PFSK-1 (cell line): ENCODE results near the gene ADIRF.

Experiments
- POLR2AphosphoS5 ChIP-seq: IDR thresholded peaks from 2 replicates; pipeline ENCODE4 v1.6.1; 2012; ENCODE audit warnings: low read depth, mild to moderate bottlenecking, control low read depth, low read length, moderate library complexity
- SIN3A ChIP-seq: IDR thresholded peaks from 2 replicates; pipeline ENCODE4 v1.6.1; 2012; ENCODE audit warnings: mild to moderate bottlenecking, low read length, moderate library complexity, borderline replicate concordance; ENCODE audit not compliant: insufficient read depth
- TAF1 ChIP-seq: IDR thresholded peaks from 2 replicates; pipeline ENCODE4 v1.6.1; 2012; ENCODE audit warnings: low read length, control low read depth, borderline replicate concordance; ENCODE audit not compliant: insufficient read depth
- TF ChIP-seq, protein P1 (sequence below), 2 experiments: IDR thresholded peaks; 2 replicates each; pipeline versions ENCODE4 v1.6.1 to v1.8.0; 2011 to 2012; ENCODE audit warnings: low read depth in 2 of 2, low read length in 2 of 2, control low read depth in 1 of 2, inconsistent platforms in 1 of 2, mild to moderate bottlenecking in 1 of 2, moderate library complexity in 1 of 2; ENCODE audit not compliant: insufficient read depth in 1 of 2

- TF ChIP-seq POLR2AphosphoS5: no peak
- TF ChIP-seq, protein P1, sequence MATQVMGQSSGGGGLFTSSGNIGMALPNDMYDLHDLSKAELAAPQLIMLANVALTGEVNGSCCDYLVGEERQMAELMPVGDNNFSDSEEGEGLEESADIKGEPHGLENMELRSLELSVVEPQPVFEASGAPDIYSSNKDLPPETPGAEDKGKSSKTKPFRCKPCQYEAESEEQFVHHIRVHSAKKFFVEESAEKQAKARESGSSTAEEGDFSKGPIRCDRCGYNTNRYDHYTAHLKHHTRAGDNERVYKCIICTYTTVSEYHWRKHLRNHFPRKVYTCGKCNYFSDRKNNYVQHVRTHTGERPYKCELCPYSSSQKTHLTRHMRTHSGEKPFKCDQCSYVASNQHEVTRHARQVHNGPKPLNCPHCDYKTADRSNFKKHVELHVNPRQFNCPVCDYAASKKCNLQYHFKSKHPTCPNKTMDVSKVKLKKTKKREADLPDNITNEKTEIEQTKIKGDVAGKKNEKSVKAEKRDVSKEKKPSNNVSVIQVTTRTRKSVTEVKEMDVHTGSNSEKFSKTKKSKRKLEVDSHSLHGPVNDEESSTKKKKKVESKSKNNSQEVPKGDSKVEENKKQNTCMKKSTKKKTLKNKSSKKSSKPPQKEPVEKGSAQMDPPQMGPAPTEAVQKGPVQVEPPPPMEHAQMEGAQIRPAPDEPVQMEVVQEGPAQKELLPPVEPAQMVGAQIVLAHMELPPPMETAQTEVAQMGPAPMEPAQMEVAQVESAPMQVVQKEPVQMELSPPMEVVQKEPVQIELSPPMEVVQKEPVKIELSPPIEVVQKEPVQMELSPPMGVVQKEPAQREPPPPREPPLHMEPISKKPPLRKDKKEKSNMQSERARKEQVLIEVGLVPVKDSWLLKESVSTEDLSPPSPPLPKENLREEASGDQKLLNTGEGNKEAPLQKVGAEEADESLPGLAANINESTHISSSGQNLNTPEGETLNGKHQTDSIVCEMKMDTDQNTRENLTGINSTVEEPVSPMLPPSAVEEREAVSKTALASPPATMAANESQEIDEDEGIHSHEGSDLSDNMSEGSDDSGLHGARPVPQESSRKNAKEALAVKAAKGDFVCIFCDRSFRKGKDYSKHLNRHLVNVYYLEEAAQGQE (IDR thresholded peaks at IDR 0.05; ENCODE audit: insufficient read depth in 1 of 2, low read depth in 2 of 2, low read length in 2 of 2): no peak
- TF ChIP-seq TAF1: no peak
- TF ChIP-seq SIN3A: no peak
These were observed 14.3 kb upstream of the ADIRF start for GRCh38 chr10:86953747-86954680.
